Epithelial cell of proximal tubule (primary cell): ENCODE data around the gene CHD2. TPM values are rescaled to one million over a fixed set of nuclear protein-coding genes. Genes with fewer than 3 reads are reported as not detected.

ENCODE experiments used
- DNase-seq: peaks from one replicate; pipeline ENCODE4 v3.0.0-alpha.2; 2011; ENCODE audit warnings: low read depth
- H3K4me3 ChIP-seq: 2 replicates; pipeline ENCODE4 v1.5.1; 2011; ENCODE audit warnings: low read depth, mild to moderate bottlenecking, low read length
- CTCF ChIP-seq: conservative IDR thresholded peaks from 2 replicates; pipeline ENCODE4 v1.5.1; 2012; ENCODE audit warnings: low read depth, mild to moderate bottlenecking, low read length
- total RNA-seq: library from RNA; depleted of rRNA; stranded (reverse); fragments of >200 nt; gene quantifications from 2 replicates; pipeline ENCODE4 v1.2.3, GENCODE V29; 2015

Gene CHD2
- total RNA-seq, 1 donor from 2014 or later: 26.5 TPM

GRCh38 chr15:92920595-92921161, 20.6 kb downstream of the CHD2 start:
- H3K4me3 ChIP-seq: no peak overlapping the region
- DNase-seq: no peak
- no peak for TF ChIP-seq CTCF

DNA sequence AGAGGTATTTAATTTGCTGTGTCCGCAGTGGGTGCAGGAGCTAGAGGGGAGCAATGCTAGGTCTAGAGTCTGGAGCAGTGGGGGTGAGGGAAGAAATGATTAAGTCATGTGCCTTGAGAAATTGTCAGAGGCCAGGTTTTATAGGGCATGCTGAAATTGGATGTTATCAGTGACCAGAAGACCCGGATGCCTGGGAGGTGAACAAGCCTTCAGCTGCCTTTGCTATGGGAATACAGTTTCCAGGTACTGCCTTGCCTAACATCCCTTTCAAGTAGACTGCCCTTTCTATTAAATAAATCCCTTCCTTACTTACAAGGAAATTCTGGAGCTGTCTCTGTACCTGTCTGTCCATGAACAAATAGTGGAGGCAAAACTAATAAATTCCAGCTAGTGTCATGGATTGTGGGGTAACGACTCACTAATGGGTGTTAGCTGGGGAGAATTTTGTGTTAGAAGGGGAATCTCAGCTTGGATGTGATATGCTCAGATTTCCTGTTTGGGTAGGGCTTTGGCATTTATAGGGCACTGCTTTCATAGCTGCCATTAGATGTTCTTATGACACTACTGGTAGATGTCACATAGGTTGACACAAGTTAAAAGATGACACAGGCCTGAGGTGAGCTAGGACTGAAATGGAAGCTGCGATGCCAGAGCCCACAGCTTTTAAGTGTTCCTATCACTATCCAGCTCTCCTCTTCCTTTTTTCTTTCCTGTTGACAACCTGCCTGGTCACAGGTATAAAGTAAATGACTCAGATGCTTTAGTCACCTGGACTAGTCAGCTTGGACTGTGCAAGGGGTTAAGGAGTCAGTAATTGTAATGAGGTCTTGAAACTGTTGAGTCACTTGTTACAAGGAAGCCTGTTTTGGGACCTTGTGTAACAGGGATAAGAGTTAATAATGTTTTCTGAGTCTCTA, 21.3 kb downstream of the CHD2 start:
- TF ChIP-seq CTCF: no peak
- no peak overlapping the region for H3K4me3 ChIP-seq
- peak; percentile 87 for DNase-seq

DNA sequence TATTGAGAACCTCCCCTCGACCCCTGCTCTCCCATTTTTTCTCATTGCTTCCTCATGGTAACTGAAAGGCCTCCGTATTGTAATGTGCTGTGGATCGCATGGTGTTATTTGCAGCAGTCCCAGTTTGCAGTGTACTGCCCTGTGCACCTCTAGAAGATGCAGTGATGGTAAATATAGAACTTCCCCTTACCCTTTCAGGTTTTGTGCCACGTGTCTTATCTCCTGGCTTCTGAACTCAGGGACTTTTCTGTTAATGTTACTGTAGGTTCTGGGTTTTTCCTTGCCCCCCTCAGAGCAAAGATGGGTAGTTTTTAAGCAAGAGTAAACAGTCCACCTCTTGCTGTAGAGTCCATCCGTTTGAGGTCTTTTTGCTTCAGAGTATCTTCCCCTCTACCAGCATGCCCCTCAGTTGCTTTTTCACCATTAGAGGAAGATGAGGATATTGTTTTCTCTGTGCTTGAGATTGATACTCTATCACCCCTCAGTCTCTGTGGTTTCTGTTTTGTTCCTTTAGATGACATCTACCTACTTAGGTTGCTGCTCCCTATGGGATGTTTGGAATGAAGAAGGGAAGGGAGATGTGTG, 22.4 kb downstream of the CHD2 start:
- TF ChIP-seq CTCF: no peak
- H3K4me3 ChIP-seq: no peak overlapping the region
- DNase-seq: no peak

GRCh38 chr15:92924216-92924615, 24.1 kb downstream of the CHD2 start:
- TF ChIP-seq CTCF: no peak
- no peak for DNase-seq
- no peak overlapping the region for H3K4me3 ChIP-seq

DNA sequence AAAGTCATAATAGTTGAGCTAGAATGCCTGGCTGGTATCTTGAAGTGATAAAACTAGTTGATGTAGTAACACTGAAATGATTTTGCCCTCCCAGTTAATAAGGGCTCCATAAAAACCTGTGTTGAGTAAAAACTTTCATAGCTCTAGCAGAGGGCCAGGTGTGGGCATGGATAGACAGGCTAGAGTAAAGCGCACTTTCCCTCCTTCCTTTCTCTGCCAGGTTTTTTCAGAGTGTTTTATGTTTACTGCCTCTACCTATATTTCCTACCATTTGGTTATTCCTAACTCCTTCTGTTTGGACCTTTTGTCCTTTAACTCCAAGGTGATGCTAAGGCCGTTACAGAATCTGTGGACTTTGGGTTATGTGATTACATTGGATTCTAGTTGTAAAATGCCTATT, 25.3 kb downstream of the CHD2 start:
- TF ChIP-seq CTCF: no peak
- no peak overlapping the region for H3K4me3 ChIP-seq
- DNase-seq: no peak

DNA sequence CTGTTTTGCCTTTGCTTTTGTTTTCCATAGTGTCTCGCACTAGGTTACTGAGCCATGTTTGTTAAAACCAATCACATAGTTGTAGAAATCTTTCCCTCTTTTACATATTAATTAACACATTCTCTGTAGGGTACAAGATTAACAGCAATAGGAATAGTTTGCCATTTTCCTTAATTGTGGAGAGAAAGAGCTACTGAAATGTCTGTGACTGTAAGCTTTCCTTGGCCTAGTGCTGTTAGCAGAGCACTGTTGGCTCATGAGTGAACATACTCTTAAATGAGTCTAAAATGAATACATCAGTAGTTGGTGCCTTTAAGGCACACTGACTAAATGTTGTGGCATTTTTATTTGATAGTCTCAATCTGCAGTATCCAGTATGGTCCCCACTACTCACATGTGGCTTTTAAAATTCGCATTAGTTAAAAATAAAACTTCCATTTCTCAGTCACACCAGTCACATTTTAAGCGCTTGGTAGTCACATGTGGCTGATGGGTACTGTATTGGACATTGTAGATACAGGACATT, 28.2 kb downstream of the CHD2 start:
- no peak for TF ChIP-seq CTCF
- DNase-seq: no peak

More for the DNA sequence above, 28.2 kb downstream of the CHD2 start:
- H3K4me3 ChIP-seq: no peak overlapping the region
